H1 (cell line): Measurements from ENCODE around the gene DIS3. TPM values are rescaled to one million over a fixed set of nuclear protein-coding genes. Genes with fewer than 3 reads are reported as not detected.

Experiments
- CBX8 ChIP-seq: fragments of 300-800, 300-1000 bp; sonication (generic); IDR thresholded peaks from 2 replicates; pipeline ENCODE4 v1.7.1; 2016; ENCODE audit warnings: low read depth, low read length, borderline replicate concordance
- KDM5A ChIP-seq: fragments of 200-600 bp; IDR thresholded peaks from 2 replicates; pipeline ENCODE4 v1.7.1; 2012; ENCODE audit warnings: mild to moderate bottlenecking, low read length, inconsistent platforms, mixed read lengths
- RFX5 ChIP-seq: IDR thresholded peaks from 2 replicates; pipeline ENCODE4 v1.6.1; 2011; ENCODE audit warnings: low read depth, low read length, improper control_type of control experiment, borderline replicate concordance
- polyA plus RNA-seq, 7 experiments: library from polyadenylated mRNA; depleted of rRNA in 3 of 7; stranded (reverse) in 5 of 7; unstranded in 2 of 7; fragments of >200 nt in 5 of 7; fragments of 200-250 nt in 2 of 7; gene quantifications; 1 replicate in 5 of 7; 2 replicates in 1 of 7; 4 replicates in 1 of 7; pipeline versions ENCODE4 v1.2.1 to v1.2.3, GENCODE V29; 2011 to 2013; ENCODE audit warnings: missing spikeins in 2 of 7, mixed read lengths in 2 of 7
- total RNA-seq: library from RNA; stranded (reverse); fragmentation: NEBNext Ultra II Directional; extraction: Animal tissue kit (Norgen Biotek cat#: 25700); gene quantifications from 2 replicates; pipeline ENCODE4 v1.2.1, GENCODE V29; 2021
- TF ChIP-seq, protein P1 (sequence below): IDR thresholded peaks from 2 replicates; pipeline ENCODE4 v1.6.1; 2012; ENCODE audit warnings: low read length, inconsistent platforms

DIS3 gene
- total and polyA plus RNA-seq, 2 of the 8 experiments (the other 6 are each of a cell fraction or from before 2014, with no cell fraction given) = 10.8 to 39.9 TPM

DNA sequence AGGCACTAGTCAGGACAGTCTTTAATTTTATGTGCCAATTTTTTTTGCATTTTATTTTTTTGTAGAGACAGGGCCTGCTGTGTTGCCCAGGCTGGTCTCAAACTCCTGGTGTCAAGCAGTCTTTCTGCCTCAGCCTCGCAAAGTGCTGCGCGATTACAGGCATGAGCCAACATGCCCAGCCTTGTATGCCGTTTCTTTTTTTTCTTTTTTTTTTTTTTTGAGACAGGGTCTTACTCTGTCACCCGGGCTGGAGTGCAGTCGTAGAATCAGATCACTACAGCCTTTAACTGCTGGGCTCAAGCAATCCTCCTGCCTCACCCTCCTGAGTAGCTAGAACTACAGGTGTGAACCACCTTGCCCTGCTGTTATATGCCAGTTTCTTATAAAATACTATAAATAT is 27.6 kb downstream of the DIS3 start (continued):
- TF ChIP-seq KDM5A (no peak), CBX8 (no peak), RFX5 (no peak)
- TF ChIP-seq, protein P1, sequence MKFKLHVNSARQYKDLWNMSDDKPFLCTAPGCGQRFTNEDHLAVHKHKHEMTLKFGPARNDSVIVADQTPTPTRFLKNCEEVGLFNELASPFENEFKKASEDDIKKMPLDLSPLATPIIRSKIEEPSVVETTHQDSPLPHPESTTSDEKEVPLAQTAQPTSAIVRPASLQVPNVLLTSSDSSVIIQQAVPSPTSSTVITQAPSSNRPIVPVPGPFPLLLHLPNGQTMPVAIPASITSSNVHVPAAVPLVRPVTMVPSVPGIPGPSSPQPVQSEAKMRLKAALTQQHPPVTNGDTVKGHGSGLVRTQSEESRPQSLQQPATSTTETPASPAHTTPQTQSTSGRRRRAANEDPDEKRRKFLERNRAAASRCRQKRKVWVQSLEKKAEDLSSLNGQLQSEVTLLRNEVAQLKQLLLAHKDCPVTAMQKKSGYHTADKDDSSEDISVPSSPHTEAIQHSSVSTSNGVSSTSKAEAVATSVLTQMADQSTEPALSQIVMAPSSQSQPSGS = no peak
- TF ChIP-seq, all 59 proteins: peak for 0
